CD8-positive, alpha-beta memory T cell (primary cell): Measurements from ENCODE around the gene PSAP. TPM values are rescaled to one million over a fixed set of nuclear protein-coding genes. Genes with fewer than 3 reads are reported as not detected.
A peak's percentile ranks its signal among the peaks of the same experiment; 100 is the strongest.

Experiments
- CTCF ChIA-PET: fragments of 350-600 bp; sonication (Branson Sonifier 250); formaldehyde crosslinking; loops from one replicate; lab custom pipeline; 2021; ENCODE audit warnings: antibody characterized with exemption; lab: Charles Lee
- POLR2A ChIA-PET: fragments of 350-600 bp; sonication (Branson Sonifier 250); formaldehyde crosslinking; loops from one replicate; lab custom pipeline; 2021; ENCODE audit warnings: antibody characterized with exemption; lab: Charles Lee
- DNase-seq, 5 donors: peaks; one replicate each; pipeline versions ENCODE4 v3.0.0 to v3.0.0-alpha.2; 2020 to 2022; ENCODE audit warnings: mixed read lengths in 1 of 5
- H3K27ac ChIP-seq: one replicate; pipeline ENCODE4 v1.7.0; 2013; ENCODE audit warnings: low read depth, mild to moderate bottlenecking, low read length, moderate library complexity
- H3K27me3 ChIP-seq: 2 replicates; pipeline ENCODE4 v1.7.0; 2013; ENCODE audit warnings: low read length, mild to moderate bottlenecking; ENCODE audit not compliant: insufficient read depth, poor library complexity, severe bottlenecking
- H3K36me3 ChIP-seq: 2 replicates; pipeline ENCODE4 v1.7.0; 2013; ENCODE audit warnings: mild to moderate bottlenecking, low read length, moderate library complexity; ENCODE audit not compliant: insufficient read depth
- H3K4me1 ChIP-seq: 2 replicates; pipeline ENCODE4 v1.7.0; 2013; ENCODE audit warnings: mild to moderate bottlenecking, low read length, moderate library complexity; ENCODE audit not compliant: insufficient read depth
- H3K4me3 ChIP-seq: 2 replicates; pipeline ENCODE4 v1.7.0; 2013; ENCODE audit warnings: mild to moderate bottlenecking, low read length
- H3K9me3 ChIP-seq: 2 replicates; pipeline ENCODE4 v1.7.0; 2013; ENCODE audit warnings: mild to moderate bottlenecking, low read length
- H3K27ac Mint-ChIP-seq, 8 donors: one replicate each; pipeline ENCODE4 v1.8.0; 2020 to 2021; ENCODE audit warnings: mixed read lengths in 8 of 8, mild to moderate bottlenecking in 6 of 8, inconsistent platforms in 3 of 8, moderate library complexity in 3 of 8
- H3K27me3 Mint-ChIP-seq, 2 donors: one replicate each; pipeline ENCODE4 v1.8.0; 2020 to 2021; ENCODE audit warnings: mixed read lengths in 2 of 2, mild to moderate bottlenecking in 1 of 2, moderate library complexity in 1 of 2
- H3K36me3 Mint-ChIP-seq, 3 donors: one replicate each; pipeline ENCODE4 v1.8.0; 2020 to 2021; ENCODE audit warnings: mixed read lengths in 3 of 3, inconsistent platforms in 1 of 3, mild to moderate bottlenecking in 1 of 3
- H3K4me1 Mint-ChIP-seq, 3 donors: one replicate each; pipeline ENCODE4 v1.8.0; 2020 to 2021; ENCODE audit warnings: mixed read lengths in 3 of 3, inconsistent platforms in 1 of 3, mild to moderate bottlenecking in 1 of 3
- H3K4me3 Mint-ChIP-seq, 7 donors: one replicate each; pipeline ENCODE4 v1.8.0; 2020 to 2021; ENCODE audit warnings: mixed read lengths in 7 of 7, mild to moderate bottlenecking in 6 of 7, moderate library complexity in 4 of 7, inconsistent platforms in 2 of 7
- H3K9me3 Mint-ChIP-seq, 5 donors: one replicate each; pipeline ENCODE4 v1.8.0; 2020 to 2022; ENCODE audit warnings: mixed read lengths in 5 of 5, mild to moderate bottlenecking in 3 of 5, moderate library complexity in 2 of 5, inconsistent platforms in 1 of 5
- polyA plus RNA-seq: library from polyadenylated mRNA; unstranded; fragments of 300-500 nt; fragmentation: Illumina TruSeq; gene quantifications from one replicate; pipeline ENCODE4 v1.2.3, GENCODE V29; 2021
- total RNA-seq, 2 experiments: library from RNA; stranded (reverse); gene quantifications; one replicate each; pipeline ENCODE4 v1.2.3, GENCODE V29; 2021

The PSAP gene
- total and polyA plus RNA-seq, 3 experiments from 2014 or later = 115 to 432 (median 119) TPM

- Mint-ChIP-seq H3K27ac (peak overlapping the region in 1 of 8 donors; percentile 73), H3K9me3 (no peaks in the 10 kb centered on the region), H3K4me3 (peak overlapping the region in 2 of 7 donors; percentile 27 to 36), H3K36me3 (peaks cover 0 to 8% (median 3%) of the 10 kb centered on the region in 3 donors), H3K4me1 (peaks cover 61 to 87% (median 74%) of the 10 kb centered on the region in 3 donors), H3K27me3 (no peaks in the 10 kb centered on the region)
- Histone ChIP-seq H3K4me3 (no peak overlapping the region), H3K27me3 (no peaks in the 10 kb centered on the region), H3K9me3 (no peaks in the 10 kb centered on the region), H3K36me3 (no peaks in the 10 kb centered on the region), H3K4me1 (peaks cover 36% of the 10 kb centered on the region), H3K27ac (no peak overlapping the region)
- POLR2A ChIA-PET = interaction anchor here (0.6 kb wide), 1 partner anchor 528 kb away, joined by 8 read pairs; no protein-coding TSS in a partner anchor
- CTCF ChIA-PET = no interaction called here
- DNase-seq = no peak
Measured at GRCh38 chr10:71845410-71846405, 5.3 kb downstream of the PSAP start.

GRCh38 chr10:71844695-71845094 lies 6.4 kb downstream of the PSAP start:
- CTCF ChIA-PET = no interaction called here

GRCh38 chr10:71844084-71844483 lies 7.0 kb downstream of the PSAP start:
- no peak for DNase-seq
- peaks cover 0 to 6% (median 2%) of the 10 kb centered on the region in 3 donors for H3K36me3 Mint-ChIP-seq
- H3K4me3 ChIP-seq = no peak overlapping the region
- peaks cover 32% of the 10 kb centered on the region for H3K4me1 ChIP-seq
- ChIA-PET POLR2A (no interaction called here), CTCF (no interaction called here)
- no peaks in the 10 kb centered on the region for H3K9me3 ChIP-seq
- H3K27ac ChIP-seq = no peak overlapping the region
- H3K9me3 Mint-ChIP-seq = no peaks in the 10 kb centered on the region
- H3K27me3 ChIP-seq = no peaks in the 10 kb centered on the region
- H3K27ac Mint-ChIP-seq = no peak overlapping the region
- H3K36me3 ChIP-seq = no peaks in the 10 kb centered on the region
- peak overlapping the region in 1 of 7 donors; percentile 34 for H3K4me3 Mint-ChIP-seq
- peaks cover 62 to 85% (median 71%) of the 10 kb centered on the region in 3 donors for H3K4me1 Mint-ChIP-seq
- no peaks in the 10 kb centered on the region for H3K27me3 Mint-ChIP-seq

More at GRCh38 chr10:71844695-71845094, 6.4 kb downstream of the PSAP start:
- Mint-ChIP-seq H3K9me3 (no peaks in the 10 kb centered on the region), H3K4me1 (peaks cover 62 to 89% (median 75%) of the 10 kb centered on the region in 3 donors), H3K27ac (no peak overlapping the region), H3K36me3 (peaks cover 0 to 6% (median 2%) of the 10 kb centered on the region in 3 donors), H3K27me3 (no peaks in the 10 kb centered on the region), H3K4me3 (no peak overlapping the region)
- H3K36me3 ChIP-seq = no peaks in the 10 kb centered on the region
- H3K27me3 ChIP-seq = no peaks in the 10 kb centered on the region
- peaks cover 38% of the 10 kb centered on the region for H3K4me1 ChIP-seq
- no peak overlapping the region for H3K4me3 ChIP-seq
- POLR2A ChIA-PET = no interaction called here
- H3K9me3 ChIP-seq = no peaks in the 10 kb centered on the region
- H3K27ac ChIP-seq = no peak overlapping the region
- DNase-seq = no peak

GRCh38 chr10:71842856-71843686 lies 8.0 kb downstream of the PSAP start:
- H3K27ac Mint-ChIP-seq = peak overlapping the region in 1 of 8 donors; percentile 35
- H3K4me3 ChIP-seq = no peak overlapping the region
- no peaks in the 10 kb centered on the region for H3K36me3 ChIP-seq
- no peaks in the 10 kb centered on the region for H3K27me3 Mint-ChIP-seq
- no peak overlapping the region for H3K27ac ChIP-seq
- H3K4me3 Mint-ChIP-seq = no peak overlapping the region
- peaks cover 0 to 12% (median 2%) of the 10 kb centered on the region in 3 donors for H3K36me3 Mint-ChIP-seq
- H3K9me3 Mint-ChIP-seq = no peaks in the 10 kb centered on the region
- no peaks in the 10 kb centered on the region for H3K27me3 ChIP-seq
- ChIA-PET CTCF (interaction anchor here (0.6 to 1.2 kb wide), 2 partner anchors 14 to 232 kb away, joined by 3 read pairs; no protein-coding TSS in a partner anchor), POLR2A (no interaction called here)
- H3K4me1 ChIP-seq = peaks cover 31% of the 10 kb centered on the region
- H3K9me3 ChIP-seq = no peaks in the 10 kb centered on the region
- H3K4me1 Mint-ChIP-seq = peaks cover 61 to 85% (median 71%) of the 10 kb centered on the region in 3 donors
- DNase-seq = no peak

GRCh38 chr10:71842422-71842821 lies 8.6 kb downstream of the PSAP start:
- POLR2A ChIA-PET = no interaction called here
- H3K27me3 Mint-ChIP-seq = no peaks in the 10 kb centered on the region

GRCh38 chr10:71840958-71841335 lies 10.1 kb downstream of the PSAP start:
- no peak overlapping the region for H3K27ac ChIP-seq
- H3K9me3 ChIP-seq = no peaks in the 10 kb centered on the region
- Mint-ChIP-seq H3K4me3 (no peak overlapping the region), H3K27me3 (no peaks in the 10 kb centered on the region), H3K9me3 (no peaks in the 10 kb centered on the region), H3K27ac (no peak overlapping the region), H3K36me3 (peaks cover 0 to 20% (median 2%) of the 10 kb centered on the region in 3 donors), H3K4me1 (peaks cover 66 to 89% (median 78%) of the 10 kb centered on the region in 3 donors)
- H3K27me3 ChIP-seq = no peaks in the 10 kb centered on the region
- no peak overlapping the region for H3K4me3 ChIP-seq
- DNase-seq = no peak
- H3K4me1 ChIP-seq = peaks cover 46% of the 10 kb centered on the region
- POLR2A ChIA-PET = no interaction called here
- H3K36me3 ChIP-seq = no peaks in the 10 kb centered on the region
- CTCF ChIA-PET = no interaction called here

More at GRCh38 chr10:71842422-71842821, 8.6 kb downstream of the PSAP start:
- no peak overlapping the region for H3K27ac Mint-ChIP-seq
- H3K9me3 ChIP-seq = no peaks in the 10 kb centered on the region
- peaks cover 61 to 85% (median 71%) of the 10 kb centered on the region in 3 donors for H3K4me1 Mint-ChIP-seq
- no peak overlapping the region for H3K27ac ChIP-seq
- peaks cover 38% of the 10 kb centered on the region for H3K4me1 ChIP-seq
- H3K9me3 Mint-ChIP-seq = no peaks in the 10 kb centered on the region
- H3K36me3 ChIP-seq = no peaks in the 10 kb centered on the region
- peaks cover 0 to 19% (median 2%) of the 10 kb centered on the region in 3 donors for H3K36me3 Mint-ChIP-seq
- H3K4me3 Mint-ChIP-seq = no peak overlapping the region
- no peaks in the 10 kb centered on the region for H3K27me3 ChIP-seq
- DNase-seq = no peak
- CTCF ChIA-PET = interaction anchor here (1.2 kb wide), 1 partner anchor 13 kb away, joined by 3 read pairs; no protein-coding TSS in a partner anchor
- no peak overlapping the region for H3K4me3 ChIP-seq

- ChIA-PET POLR2A (no interaction called here), CTCF (no interaction called here)
- no peak overlapping the region for H3K4me3 ChIP-seq
- no peaks in the 10 kb centered on the region for H3K36me3 ChIP-seq
- Mint-ChIP-seq H3K9me3 (no peaks in the 10 kb centered on the region), H3K27ac (peak overlapping the region in 2 of 8 donors; percentile 66 to 68), H3K27me3 (no peaks in the 10 kb centered on the region), H3K36me3 (peaks cover 0 to 20% (median 2%) of the 10 kb centered on the region in 3 donors), H3K4me3 (peak overlapping the region in 1 of 7 donors; percentile 13), H3K4me1 (peaks cover 63 to 87% (median 77%) of the 10 kb centered on the region in 3 donors)
- H3K27ac ChIP-seq = no peak overlapping the region
- H3K4me1 ChIP-seq = peaks cover 46% of the 10 kb centered on the region
- H3K27me3 ChIP-seq = no peaks in the 10 kb centered on the region
- H3K9me3 ChIP-seq = no peaks in the 10 kb centered on the region
- DNase-seq = no peak
Measured at GRCh38 chr10:71840177-71840957, 10.7 kb downstream of the PSAP start.
